GM15510 (cell line): ENCODE measurements around the gene LRRC38.

ENCODE experiments used
- POLR2A ChIP-seq: IDR thresholded peaks from 3 replicates; pipeline ENCODE4 v1.6.1; 2011; ENCODE audit warnings: borderline replicate concordance; ENCODE audit not compliant: insufficient read length; ENCODE audit errors: extremely low read depth

LRRC38 gene

GRCh38 chr1:13513895-13514546 lies at the start of gene LRRC38:
Gene LRRC38 (minus strand): TSS chr1:13514003. CDS start chr1:13513593, 410 bp downstream.
- no peak for TF ChIP-seq POLR2A

- TF ChIP-seq POLR2A = no peak
Measured at GRCh38 chr1:13560541-13560940, 46.7 kb upstream of the LRRC38 start.

- no peak for TF ChIP-seq POLR2A
Measured at GRCh38 chr1:13556224-13556764, 42.5 kb upstream of the LRRC38 start.

GRCh38 chr1:13554798-13555197 lies 41.0 kb upstream of the LRRC38 start:
- no peak for TF ChIP-seq POLR2A

GRCh38 chr1:13550663-13551062 lies 36.9 kb upstream of the LRRC38 start:
- TF ChIP-seq POLR2A = no peak

- TF ChIP-seq POLR2A = no peak
Measured at GRCh38 chr1:13549521-13549920, 35.7 kb upstream of the LRRC38 start.

- no peak for TF ChIP-seq POLR2A
Measured at GRCh38 chr1:13549021-13549420, 35.2 kb upstream of the LRRC38 start.

- no peak for TF ChIP-seq POLR2A
Measured at GRCh38 chr1:13548281-13548680, 34.5 kb upstream of the LRRC38 start.

GRCh38 chr1:13546791-13547190 lies 33.0 kb upstream of the LRRC38 start:
- no peak for TF ChIP-seq POLR2A

- TF ChIP-seq POLR2A = no peak
Measured at GRCh38 chr1:13544221-13544556, 30.4 kb upstream of the LRRC38 start.

- TF ChIP-seq POLR2A = no peak
Measured at GRCh38 chr1:13543451-13544220, 29.8 kb upstream of the LRRC38 start.

GRCh38 chr1:13541435-13542215 lies 27.8 kb upstream of the LRRC38 start:
- TF ChIP-seq POLR2A = no peak

- no peak for TF ChIP-seq POLR2A
Measured at GRCh38 chr1:13540866-13541265, 27.1 kb upstream of the LRRC38 start.

GRCh38 chr1:13539683-13540082 lies 25.9 kb upstream of the LRRC38 start:
- no peak for TF ChIP-seq POLR2A

- no peak for TF ChIP-seq POLR2A
Measured at GRCh38 chr1:13538832-13539231, 25.0 kb upstream of the LRRC38 start.
